NCI-H345 treated with DMSO at 0.1 percent for 48 hours (cell line): ENCODE data around the gene EID2B.

ENCODE experiments used
- DNase-seq: peaks from one replicate; lab custom pipeline; 2025; ENCODE audit not compliant: unreplicated experiment; lab: John Stamatoyannopoulos, UW

The EID2B gene

GRCh38 chr19:39499932-39500331 is 32.7 kb downstream of the EID2B start:
- DNase-seq: no peak

GRCh38 chr19:39498798-39499642 is 33.6 kb downstream of the EID2B start, which contains the start of gene DLL3:
Gene DLL3, plus strand, starts transcription at chr19:39498947. Its CDS starts 28 bp downstream, at chr19:39498975.
- peak; percentile 90 for DNase-seq

GRCh38 chr19:39497996-39498797 is 34.5 kb downstream of the EID2B start:
- DNase-seq: peak; percentile 95

- DNase-seq: no peak
Observed at GRCh38 chr19:39497701-39497995, 35.0 kb downstream of the EID2B start.

GRCh38 chr19:39496063-39496462 is 36.6 kb downstream of the EID2B start:
- no peak for DNase-seq

GRCh38 chr19:39494661-39495060 is 38.0 kb downstream of the EID2B start:
- no peak for DNase-seq

- DNase-seq: no peak
Observed at GRCh38 chr19:39492788-39493187, 39.9 kb downstream of the EID2B start.

- DNase-seq: no peak
Observed at GRCh38 chr19:39492225-39492624, 40.4 kb downstream of the EID2B start.

- no peak for DNase-seq
Observed at GRCh38 chr19:39489756-39490155, 42.9 kb downstream of the EID2B start.

GRCh38 chr19:39483141-39483540 is 49.5 kb downstream of the EID2B start:
- DNase-seq: no peak

GRCh38 chr19:39481676-39482075 is 51.0 kb downstream of the EID2B start:
- DNase-seq: no peak

GRCh38 chr19:39481229-39481545 is 51.5 kb downstream of the EID2B start:
- no peak for DNase-seq
